HCT116 (cell line): ENCODE data around the gene OR2A25. TPM values are rescaled to one million over a fixed set of nuclear protein-coding genes. Genes with fewer than 3 reads are reported as not detected.

Experiments
- ATAC-seq: fragments of 200-7000 bp; cut with Tn5 transposase; 2 replicates; pipeline ENCODE4 v1.9.1; 2020; ENCODE audit warnings: mild to moderate bottlenecking, moderate library complexity
- BruUV-seq: library from RNA; stranded (reverse); fragments of 400-500 nt; replicated peaks from 2 replicates; lab custom pipeline; 2021; lab: Mats Ljungman, UMichigan
- CTCF ChIA-PET: fragments of 300-600 bp; sonication (Branson Sonifier 250); formaldehyde crosslinking; loops from one replicate; lab custom pipeline; 2021; ENCODE audit warnings: antibody characterized with exemption; lab: Charles Lee
- POLR2A ChIA-PET: fragments of 300-600, 350-600 bp; sonication (Branson Sonifier 250); formaldehyde crosslinking; loops from one replicate; lab custom pipeline; 2021; ENCODE audit warnings: antibody characterized with exemption; lab: Charles Lee
- RAD21 ChIA-PET, 2 experiments: fragments of 300-600 bp; sonication (Branson Sonifier 250); formaldehyde crosslinking; loops; one replicate each; lab custom pipeline; 2023; ENCODE audit warnings: low total read pairs in 2 of 2; ENCODE audit not compliant: uncharacterized antibody in 2 of 2, unreplicated experiment in 2 of 2, low non-redundant PET in 1 of 2; lab: Charles Lee
- DNase-seq: peaks from one replicate; pipeline ENCODE4 v3.0.0-alpha.2; 2010; ENCODE audit warnings: low read depth, low spot score
- H2AFZ ChIP-seq: fragments of 200-600 bp; shearing (Covaris generic), sonication (generic); 2 replicates; pipeline ENCODE4 v1.6.1; 2017; ENCODE audit warnings: low read depth, mixed run types, mixed read lengths, antibody characterized with exemption, low read length; ENCODE audit not compliant: poor library complexity, severe bottlenecking
- H3K27ac ChIP-seq: 2 replicates; pipeline ENCODE4 v1.5.1; 2012; ENCODE audit warnings: low read depth, low read length
- H3K27me3 ChIP-seq: fragments of 200-600 bp; sonication (generic); 2 replicates; pipeline ENCODE4 v1.6.1; 2016; ENCODE audit warnings: mixed run types, low read length, mixed read lengths; ENCODE audit not compliant: insufficient read depth
- H3K36me3 ChIP-seq, 2 experiments: fragments of 200-500 bp in 1 of 2; fragments of 200-600 bp in 1 of 2; sonication (Bioruptor generic) in 1 of 2; sonication (generic) in 1 of 2; 2 replicates each; pipeline versions ENCODE4 v1.5.1 to v1.6.1; 2014 to 2016; ENCODE audit warnings: low read length in 2 of 2, inconsistent platforms in 1 of 2, mixed read lengths in 1 of 2, mixed run types in 1 of 2; ENCODE audit not compliant: insufficient read depth in 2 of 2, control insufficient read depth in 1 of 2
- H3K4me1 ChIP-seq, 2 experiments: fragments of 200-600 bp in 1 of 2; sonication (generic) in 1 of 2; 2 replicates each; pipeline versions ENCODE4 v1.5.1 to v1.6.1; 2012 to 2017; ENCODE audit warnings: low read length in 2 of 2, inconsistent platforms in 1 of 2, mild to moderate bottlenecking in 1 of 2, mixed read lengths in 1 of 2, mixed run types in 1 of 2, moderate library complexity in 1 of 2; ENCODE audit not compliant: insufficient read depth in 2 of 2, control insufficient read depth in 1 of 2
- H3K4me2 ChIP-seq: fragments of 200-600 bp; sonication (generic); 2 replicates; pipeline ENCODE4 v1.6.1; 2017; ENCODE audit warnings: mixed run types, low read length, mixed read lengths
- H3K4me3 ChIP-seq, 2 experiments: fragments of 200-600 bp in 1 of 2; sonication (generic) in 1 of 2; replicated peaks in 1 of 2; 2 replicates each; pipeline ENCODE4 v1.5.1; 2011 to 2016; ENCODE audit warnings: low read length in 2 of 2, control low read depth in 1 of 2, low read depth in 1 of 2, mild to moderate bottlenecking in 1 of 2, mixed read lengths in 1 of 2, mixed run types in 1 of 2
- H3K79me2 ChIP-seq: fragments of 200-600 bp; sonication (generic); 2 replicates; pipeline ENCODE4 v1.6.1; 2017; ENCODE audit warnings: mild to moderate bottlenecking, mixed run types, low read length, moderate library complexity, mixed read lengths; ENCODE audit not compliant: insufficient read depth
- H3K9ac ChIP-seq: fragments of 200-600 bp; sonication (generic); 2 replicates; pipeline ENCODE4 v1.6.1; 2016; ENCODE audit warnings: low read length, mixed read lengths
- H3K9me2 ChIP-seq: fragments of 200-600 bp; sonication (generic), shearing (Covaris generic); 2 replicates; pipeline ENCODE4 v1.6.1; 2017; ENCODE audit warnings: mixed run types, mild to moderate bottlenecking, moderate library complexity; ENCODE audit not compliant: insufficient read depth
- H3K9me3 ChIP-seq, 2 experiments: fragments of 200-500 bp in 1 of 2; fragments of 200-600 bp in 1 of 2; sonication (Bioruptor generic) in 1 of 2; sonication (generic) in 1 of 2; 2 replicates each; pipeline ENCODE4 v1.6.1; 2014 to 2017; ENCODE audit warnings: low read length in 2 of 2, mixed read lengths in 2 of 2, inconsistent platforms in 1 of 2, low read depth in 1 of 2, mild to moderate bottlenecking in 1 of 2, mixed run types in 1 of 2, moderate library complexity in 1 of 2; ENCODE audit not compliant: control insufficient read depth in 1 of 2, insufficient read depth in 1 of 2
- H4K20me1 ChIP-seq: fragments of 200-600 bp; sonication (generic), shearing (Covaris generic); 2 replicates; pipeline ENCODE4 v1.6.1; 2017; ENCODE audit warnings: mixed run types, mild to moderate bottlenecking, moderate library complexity; ENCODE audit not compliant: insufficient read depth
- ATF3 ChIP-seq: IDR thresholded peaks from 2 replicates; pipeline ENCODE4 v1.6.1; 2012
- CBX3 ChIP-seq: IDR thresholded peaks from 2 replicates; pipeline ENCODE4 v1.6.1; 2012; ENCODE audit warnings: low read depth
- EGR1 ChIP-seq: IDR thresholded peaks from 2 replicates; pipeline ENCODE4 v1.6.1; 2012; ENCODE audit warnings: low read depth
- ELF1 ChIP-seq: IDR thresholded peaks from 2 replicates; pipeline ENCODE4 v1.6.1; 2012; ENCODE audit warnings: low read depth, borderline replicate concordance
- EZH2 ChIP-seq: fragments of 200-600 bp; sonication (generic); IDR thresholded peaks from 2 replicates; pipeline ENCODE4 v1.6.1; 2017; ENCODE audit warnings: antibody characterized with exemption, mixed run types
- FOSL1 ChIP-seq: IDR thresholded peaks from 2 replicates; pipeline ENCODE4 v1.6.1; 2012; ENCODE audit warnings: low read depth
- JUND ChIP-seq: IDR thresholded peaks from 2 replicates; pipeline ENCODE4 v1.6.1; 2012
- MAX ChIP-seq: IDR thresholded peaks from 2 replicates; pipeline ENCODE4 v1.6.1; 2012
- POLR2A ChIP-seq: IDR thresholded peaks from 2 replicates; pipeline ENCODE4 v1.7.0; 2011; ENCODE audit warnings: borderline replicate concordance; ENCODE audit not compliant: insufficient read depth, insufficient read length; ENCODE audit errors: extremely low read depth
- POLR2AphosphoS5 ChIP-seq: IDR thresholded peaks from 2 replicates; pipeline ENCODE4 v1.6.1; 2011; ENCODE audit warnings: mild to moderate bottlenecking, low read depth, low read length, moderate library complexity
- RAD21 ChIP-seq: IDR thresholded peaks from 2 replicates; pipeline ENCODE4 v1.6.1; 2012; ENCODE audit warnings: low read depth, mild to moderate bottlenecking
- SIN3A ChIP-seq: IDR thresholded peaks from 2 replicates; pipeline ENCODE4 v1.6.1; 2012; ENCODE audit warnings: low read depth
- SP1 ChIP-seq: IDR thresholded peaks from 2 replicates; pipeline ENCODE4 v1.6.1; 2012; ENCODE audit warnings: low read depth
- SRF ChIP-seq: IDR thresholded peaks from 2 replicates; pipeline ENCODE4 v1.6.1; 2012; ENCODE audit warnings: low read depth
- TCF7L2 ChIP-seq: IDR thresholded peaks from 2 replicates; pipeline ENCODE4 v1.7.0; 2011; ENCODE audit warnings: borderline replicate concordance, inconsistent platforms; ENCODE audit not compliant: insufficient read depth, insufficient read length; ENCODE audit errors: extremely low read depth
- ZBTB33 ChIP-seq: IDR thresholded peaks from 2 replicates; pipeline ENCODE4 v1.6.1; 2011; ENCODE audit warnings: mild to moderate bottlenecking, low read length, moderate library complexity; ENCODE audit not compliant: insufficient replicate concordance; ENCODE audit errors: extremely low read depth
- ZFX ChIP-seq: fragments of 450-650 bp; IDR thresholded peaks from 2 replicates; pipeline ENCODE4 v1.6.1; 2017
- ZNF274 ChIP-seq: fragments of 200-500 bp; sonication (Bioruptor generic); IDR thresholded peaks from 2 replicates; pipeline ENCODE4 v1.6.1; 2014; ENCODE audit warnings: mild to moderate bottlenecking, low read depth, low read length, inconsistent platforms
- intact Hi-C: fragments of 100-400 bp; cut with micrococcal nuclease; formaldehyde crosslinking; loops from 2 replicates; pipeline ENCODE4 v1.10.0; 2022
- total RNA-seq: library from RNA; stranded (reverse); gene quantifications from one replicate; pipeline ENCODE4 v1.2.1, GENCODE V29; 2021; ENCODE audit not compliant: unreplicated experiment

OR2A25 gene
- total RNA-seq, 1 experiment from 2014 or later, result not detected

- TF ChIP-seq ZBTB33 (no peak), POLR2A (no peak), ZNF274 (no peak), POLR2AphosphoS5 (no peak), MAX (no peak), ZFX (no peak), TCF7L2 (no peak), JUND (no peak), ELF1 (no peak)
Measured at GRCh38 chr7:144102041-144102440, 32.4 kb downstream of the OR2A25 start (continued).

- Histone ChIP-seq H3K4me1 (no peaks in the 10 kb centered on the region), H4K20me1 (no peaks in the 10 kb centered on the region), H3K27me3 (no peaks in the 10 kb centered on the region), H3K4me3 (no peak overlapping the region), H3K27ac (no peak overlapping the region), H3K79me2 (no peaks in the 10 kb centered on the region), H3K36me3 (no peaks in the 10 kb centered on the region), H2AFZ (no peak overlapping the region), H3K9me2 (no peaks in the 10 kb centered on the region), H3K4me2 (no peak overlapping the region), H3K9me3 (no peaks in the 10 kb centered on the region), H3K9ac (no peak overlapping the region)
- no TSS peak for BruUV-seq
- CTCF ChIA-PET, result interaction anchor here (1.7 kb wide), 1 partner anchor 23 kb away, joined by 7 read pairs; no protein-coding TSS in a partner anchor
- DNase-seq (no peak), ATAC-seq (no peak)
- RAD21 ChIA-PET, result no interaction called here
- intact Hi-C loops, result no loop called here
- POLR2A ChIA-PET, result no interaction called here
- no peak for TF ChIP-seq CBX3
- TF ChIP-seq SP1, result no peak
- TF ChIP-seq SRF, result no peak
- TF ChIP-seq RAD21, result no peak
- TF ChIP-seq ZNF274, result no peak
- TF ChIP-seq FOSL1, result no peak
- no peak for TF ChIP-seq SIN3A
- TF ChIP-seq EGR1, result no peak
- no peak for TF ChIP-seq EZH2
- no peak for TF ChIP-seq POLR2AphosphoS5
- no peak for TF ChIP-seq ATF3
- TF ChIP-seq ZFX, result no peak
- TF ChIP-seq MAX, result no peak
Measured at GRCh38 chr7:144105211-144105610, 35.6 kb downstream of the OR2A25 start.
